ENCODE measurements around the gene GRID1.

The GRID1 gene

GRCh38 chr10:86048973-86049372 is 317.6 kb downstream of the GRID1 start:
- Histone ChIP-seq H3K4me3 (no peak overlapping the region), H3K36me3 (no peaks in the 10 kb centered on the region), H3K4me2 (no peak overlapping the region), H3K27ac (no peak overlapping the region), H3K9me3 (no peaks in the 10 kb centered on the region; the same call in 1 of the 2 replicates), H3K9ac (no peak overlapping the region), H3K27me3 (no peaks in the 10 kb centered on the region), H3K4me1 (peaks cover 20% of the 10 kb centered on the region), H4K20me1 (no peaks in the 10 kb centered on the region)
- TF ChIP-seq Cebpa-rat (IDR thresholded peaks at IDR 0.05): no peak

GRCh38 chr10:86048571-86048970 is 318.0 kb downstream of the GRID1 start:
- no peak overlapping the region for H3K27ac ChIP-seq
- no peaks in the 10 kb centered on the region for H3K36me3 ChIP-seq
- no peaks in the 10 kb centered on the region for H4K20me1 ChIP-seq
- no peak overlapping the region for H3K9ac ChIP-seq
- no peak overlapping the region for H3K4me3 ChIP-seq
- H3K4me2 ChIP-seq: peak overlapping the region; percentile 59
- H3K9me3 ChIP-seq: no peaks in the 10 kb centered on the region; the same call in 1 of the 2 replicates
- no peak for TF ChIP-seq Cebpa-rat (IDR thresholded peaks at IDR 0.05)
- no peaks in the 10 kb centered on the region for H3K27me3 ChIP-seq
- H3K4me1 ChIP-seq: peaks cover 20% of the 10 kb centered on the region

GRCh38 chr10:86047588-86047987 is 319.0 kb downstream of the GRID1 start:
- Histone ChIP-seq H3K9me3 (no peaks in the 10 kb centered on the region; the same call in 1 of the 2 replicates), H3K36me3 (no peaks in the 10 kb centered on the region), H3K27me3 (no peaks in the 10 kb centered on the region), H3K4me3 (no peak overlapping the region), H3K4me2 (peak overlapping the region; percentile 59), H4K20me1 (no peaks in the 10 kb centered on the region), H3K4me1 (peaks cover 25% of the 10 kb centered on the region), H3K9ac (no peak overlapping the region), H3K27ac (no peak overlapping the region)
- no peak for TF ChIP-seq Cebpa-rat (IDR thresholded peaks at IDR 0.05)

GRCh38 chr10:86046845-86047460 is 319.6 kb downstream of the GRID1 start:
- Histone ChIP-seq H3K27ac (no peak overlapping the region), H3K9me3 (no peaks in the 10 kb centered on the region; the same call in 1 of the 2 replicates), H3K36me3 (no peaks in the 10 kb centered on the region), H3K4me2 (peak overlapping the region; percentile 59), H3K27me3 (no peaks in the 10 kb centered on the region), H4K20me1 (no peaks in the 10 kb centered on the region), H3K4me1 (peaks cover 30% of the 10 kb centered on the region), H3K4me3 (no peak overlapping the region), H3K9ac (no peak overlapping the region)
- no peak for TF ChIP-seq Cebpa-rat (IDR thresholded peaks at IDR 0.05)

GRCh38 chr10:86045896-86046295 is 320.7 kb downstream of the GRID1 start:
- no peaks in the 10 kb centered on the region; the same call in 1 of the 2 replicates for H3K9me3 ChIP-seq
- H3K27ac ChIP-seq: no peak overlapping the region
- no peak for TF ChIP-seq Cebpa-rat (IDR thresholded peaks at IDR 0.05)
- H3K36me3 ChIP-seq: no peaks in the 10 kb centered on the region
- H3K4me1 ChIP-seq: peaks cover 41% of the 10 kb centered on the region
- H3K4me3 ChIP-seq: no peak overlapping the region
- H3K27me3 ChIP-seq: no peaks in the 10 kb centered on the region
- H3K9ac ChIP-seq: no peak overlapping the region
- H4K20me1 ChIP-seq: no peaks in the 10 kb centered on the region
- no peak overlapping the region for H3K4me2 ChIP-seq

- Histone ChIP-seq H3K27ac (no peak overlapping the region), H3K4me1 (peaks cover 42% of the 10 kb centered on the region), H3K36me3 (no peaks in the 10 kb centered on the region), H3K9me3 (no peaks in the 10 kb centered on the region), H3K4me3 (no peak overlapping the region), H4K20me1 (no peaks in the 10 kb centered on the region), H3K9ac (no peak overlapping the region), H3K27me3 (no peaks in the 10 kb centered on the region), H3K4me2 (no peak overlapping the region)
- TF ChIP-seq Cebpa-rat (IDR thresholded peaks at IDR 0.05): no peak
Observed at GRCh38 chr10:86044029-86044428, 322.6 kb downstream of the GRID1 start.

GRCh38 chr10:86043236-86043635 is 323.4 kb downstream of the GRID1 start:
- no peak overlapping the region for H3K27ac ChIP-seq
- H3K9ac ChIP-seq: no peak overlapping the region
- no peak for TF ChIP-seq Cebpa-rat (IDR thresholded peaks at IDR 0.05)
- no peaks in the 10 kb centered on the region for H3K36me3 ChIP-seq
- no peaks in the 10 kb centered on the region for H4K20me1 ChIP-seq
- H3K4me2 ChIP-seq: peak overlapping the region; percentile 27; the same call in 1 of the 2 replicates
- no peaks in the 10 kb centered on the region for H3K9me3 ChIP-seq
- no peak overlapping the region for H3K4me3 ChIP-seq
- H3K27me3 ChIP-seq: no peaks in the 10 kb centered on the region
- H3K4me1 ChIP-seq: peaks cover 34% of the 10 kb centered on the region

GRCh38 chr10:86042161-86042560 is 324.4 kb downstream of the GRID1 start:
- Histone ChIP-seq H3K9ac (no peak overlapping the region), H3K27me3 (no peaks in the 10 kb centered on the region), H4K20me1 (no peaks in the 10 kb centered on the region), H3K4me3 (no peak overlapping the region), H3K27ac (no peak overlapping the region), H3K9me3 (no peaks in the 10 kb centered on the region), H3K4me1 (peaks cover 24% of the 10 kb centered on the region), H3K36me3 (no peaks in the 10 kb centered on the region), H3K4me2 (peak overlapping the region; percentile 52)
- peak; percentile 46; the same call in 1 of the 2 replicates for TF ChIP-seq Cebpa-rat (IDR thresholded peaks at IDR 0.05)

- Histone ChIP-seq H3K4me1 (peaks cover 22% of the 10 kb centered on the region), H3K4me2 (peak overlapping the region; percentile 52), H3K4me3 (no peak overlapping the region), H3K36me3 (no peaks in the 10 kb centered on the region), H4K20me1 (no peaks in the 10 kb centered on the region), H3K27ac (no peak overlapping the region), H3K27me3 (no peaks in the 10 kb centered on the region), H3K9ac (no peak overlapping the region), H3K9me3 (no peaks in the 10 kb centered on the region)
- no peak for TF ChIP-seq Cebpa-rat (IDR thresholded peaks at IDR 0.05)
Observed at GRCh38 chr10:86041116-86041515, 325.5 kb downstream of the GRID1 start.

GRCh38 chr10:86038371-86038770 is 328.2 kb downstream of the GRID1 start:
- Histone ChIP-seq H3K27ac (no peak overlapping the region), H3K4me2 (no peak overlapping the region), H4K20me1 (no peaks in the 10 kb centered on the region), H3K4me3 (no peak overlapping the region), H3K4me1 (peaks cover 21% of the 10 kb centered on the region), H3K27me3 (no peaks in the 10 kb centered on the region), H3K9ac (no peak overlapping the region), H3K9me3 (no peaks in the 10 kb centered on the region), H3K36me3 (no peaks in the 10 kb centered on the region)
- no peak for TF ChIP-seq Cebpa-rat (IDR thresholded peaks at IDR 0.05)

Measured in BLaER1 (cell line).